Measurements from ENCODE around the gene RRBP1.

Gene RRBP1

GRCh38 chr20:17568045-17568788 is 113.8 kb downstream of the RRBP1 start:
- no peaks in the 10 kb centered on the region for H3K36me3 Mint-ChIP-seq
- H3K27me3 Mint-ChIP-seq: peaks cover 1% of the 10 kb centered on the region
- no peaks in the 10 kb centered on the region for H3K9me3 Mint-ChIP-seq
- H3K4me1 Mint-ChIP-seq: peaks cover 28% of the 10 kb centered on the region
- H3K4me3 Mint-ChIP-seq: peak overlapping the region; percentile 12
- peak overlapping the region; percentile 13 for H3K27ac Mint-ChIP-seq

- Mint-ChIP-seq H3K36me3 (no peaks in the 10 kb centered on the region), H3K9me3 (no peaks in the 10 kb centered on the region), H3K4me3 (no peak overlapping the region), H3K27me3 (peaks cover 1% of the 10 kb centered on the region), H3K27ac (no peak overlapping the region), H3K4me1 (peaks cover 10% of the 10 kb centered on the region)
Measured at GRCh38 chr20:17566345-17566744, 115.7 kb downstream of the RRBP1 start.

- Mint-ChIP-seq H3K27me3 (peaks cover 1% of the 10 kb centered on the region), H3K27ac (no peak overlapping the region), H3K4me1 (peaks cover 13% of the 10 kb centered on the region), H3K4me3 (no peak overlapping the region), H3K36me3 (no peaks in the 10 kb centered on the region), H3K9me3 (no peaks in the 10 kb centered on the region)
Measured at GRCh38 chr20:17565169-17565845, 116.7 kb downstream of the RRBP1 start.

Data from activated naive CD4-positive, alpha-beta T cell treated with anti-CD3 and anti-CD28 coated beads, Interleukin-2, amount 50 U/mL, for 24 hours (primary cell).